ENCODE data around the gene DGUOK.
"Not testable (repeated sequence)": the region's sequence is repeated elsewhere in the genome, so short reads cannot be mapped to it uniquely, and the experiment has no call there.

Gene DGUOK

GRCh38 chr2:73926493-73927327, at the start of gene DGUOK:
TSS of gene DGUOK (plus strand) at chr2:73926880. CDS start at chr2:73926911, 31 bp downstream.
- Mint-ChIP-seq H3K27ac (peak within 1 kb of the TSS; percentile 93), H3K36me3 (peaks cover 13% of the 10 kb centered on the region), H3K27me3 (no peaks in the 10 kb centered on the region), H3K4me3 (peak within 1 kb of the TSS; percentile 95), H3K4me1 (ENCODE audit: low read depth) (peaks cover 58% of the 10 kb centered on the region), H3K9me3 (ENCODE audit: low read depth) (no peaks in the 10 kb centered on the region)

GRCh38 chr2:73877071-73877802, 49.4 kb upstream of the DGUOK start:
- no peak overlapping the region for H3K27ac Mint-ChIP-seq
- H3K27me3 Mint-ChIP-seq = no peaks in the 10 kb centered on the region
- no peaks in the 10 kb centered on the region for H3K9me3 Mint-ChIP-seq (ENCODE audit: low read depth)
- H3K4me1 Mint-ChIP-seq (ENCODE audit: low read depth) = no peaks in the 10 kb centered on the region
- H3K36me3 Mint-ChIP-seq = no peaks in the 10 kb centered on the region
- H3K4me3 Mint-ChIP-seq = no peak overlapping the region

GRCh38 chr2:73877984-73878383, 48.7 kb upstream of the DGUOK start:
- not testable (repeated sequence) for H3K27ac Mint-ChIP-seq; H3K27me3 Mint-ChIP-seq; H3K4me3 Mint-ChIP-seq; H3K4me1 Mint-ChIP-seq (ENCODE audit: low read depth); H3K9me3 Mint-ChIP-seq (ENCODE audit: low read depth); H3K36me3 Mint-ChIP-seq

- Mint-ChIP-seq H3K27me3 (no peaks in the 10 kb centered on the region), H3K27ac (no peak overlapping the region), H3K36me3 (no peaks in the 10 kb centered on the region), H3K9me3 (ENCODE audit: low read depth) (no peaks in the 10 kb centered on the region), H3K4me1 (ENCODE audit: low read depth) (peaks cover 23% of the 10 kb centered on the region), H3K4me3 (no peak overlapping the region)
Observed at GRCh38 chr2:73885406-73885805, 41.3 kb upstream of the DGUOK start.

- H3K4me1 Mint-ChIP-seq (ENCODE audit: low read depth) = peaks cover 23% of the 10 kb centered on the region
- no peaks in the 10 kb centered on the region for H3K36me3 Mint-ChIP-seq
- no peaks in the 10 kb centered on the region for H3K27me3 Mint-ChIP-seq
- H3K4me3 Mint-ChIP-seq = peak overlapping the region; percentile 25
- peak overlapping the region; percentile 82 for H3K27ac Mint-ChIP-seq
- no peaks in the 10 kb centered on the region for H3K9me3 Mint-ChIP-seq (ENCODE audit: low read depth)
Observed at GRCh38 chr2:73886357-73886756, 40.3 kb upstream of the DGUOK start.

GRCh38 chr2:73887596-73888353, 38.9 kb upstream of the DGUOK start:
- not testable (repeated sequence) for H3K36me3 Mint-ChIP-seq; H3K27ac Mint-ChIP-seq; H3K27me3 Mint-ChIP-seq; H3K9me3 Mint-ChIP-seq (ENCODE audit: low read depth); H3K4me3 Mint-ChIP-seq
- H3K4me1 Mint-ChIP-seq (ENCODE audit: low read depth) = peaks cover 23% of the 10 kb centered on the region

- Mint-ChIP-seq H3K27ac (no peak overlapping the region), H3K36me3 (no peaks in the 10 kb centered on the region), H3K9me3 (ENCODE audit: low read depth) (no peaks in the 10 kb centered on the region), H3K4me3 (no peak overlapping the region), H3K27me3 (no peaks in the 10 kb centered on the region), H3K4me1 (ENCODE audit: low read depth) (peaks cover 23% of the 10 kb centered on the region)
Observed at GRCh38 chr2:73888388-73888787, 38.3 kb upstream of the DGUOK start.

- no peaks in the 10 kb centered on the region for H3K27me3 Mint-ChIP-seq
- no peak overlapping the region for H3K4me3 Mint-ChIP-seq
Observed at GRCh38 chr2:73889206-73889605, 37.5 kb upstream of the DGUOK start.

GRCh38 chr2:73890301-73891092, 36.2 kb upstream of the DGUOK start:
- no peaks in the 10 kb centered on the region for H3K36me3 Mint-ChIP-seq
- H3K4me3 Mint-ChIP-seq = no peak overlapping the region
- no peaks in the 10 kb centered on the region for H3K9me3 Mint-ChIP-seq (ENCODE audit: low read depth)
- no peaks in the 10 kb centered on the region for H3K27me3 Mint-ChIP-seq
- H3K4me1 Mint-ChIP-seq (ENCODE audit: low read depth) = peaks cover 26% of the 10 kb centered on the region
- no peak overlapping the region for H3K27ac Mint-ChIP-seq

More at GRCh38 chr2:73889206-73889605, 37.5 kb upstream of the DGUOK start:
- H3K9me3 Mint-ChIP-seq (ENCODE audit: low read depth) = no peaks in the 10 kb centered on the region
- H3K36me3 Mint-ChIP-seq = no peaks in the 10 kb centered on the region
- no peak overlapping the region for H3K27ac Mint-ChIP-seq
- peaks cover 23% of the 10 kb centered on the region for H3K4me1 Mint-ChIP-seq (ENCODE audit: low read depth)

GRCh38 chr2:73891276-73891901, 35.3 kb upstream of the DGUOK start:
- H3K9me3 Mint-ChIP-seq (ENCODE audit: low read depth) = no peaks in the 10 kb centered on the region
- H3K36me3 Mint-ChIP-seq = no peaks in the 10 kb centered on the region
- no peaks in the 10 kb centered on the region for H3K27me3 Mint-ChIP-seq
- peaks cover 26% of the 10 kb centered on the region for H3K4me1 Mint-ChIP-seq (ENCODE audit: low read depth)
- no peak overlapping the region for H3K4me3 Mint-ChIP-seq
- H3K27ac Mint-ChIP-seq = no peak overlapping the region

GRCh38 chr2:73892631-73893329, 33.9 kb upstream of the DGUOK start, which contains the start of gene ACTG2:
TSS of gene ACTG2 (plus strand) at chr2:73893008. CDS start at chr2:73901312, 8,304 bp downstream.
- Mint-ChIP-seq H3K4me1 (ENCODE audit: low read depth) (peaks cover 28% of the 10 kb centered on the region), H3K27ac (no peak within 1 kb of the TSS), H3K36me3 (no peaks in the 10 kb centered on the region), H3K27me3 (no peaks in the 10 kb centered on the region), H3K9me3 (ENCODE audit: low read depth) (no peaks in the 10 kb centered on the region), H3K4me3 (no peak within 1 kb of the TSS)

GRCh38 chr2:73893764-73894474, 32.8 kb upstream of the DGUOK start:
- peaks cover 25% of the 10 kb centered on the region for H3K4me1 Mint-ChIP-seq (ENCODE audit: low read depth)
- H3K27me3 Mint-ChIP-seq = no peaks in the 10 kb centered on the region
- no peak overlapping the region for H3K27ac Mint-ChIP-seq
- no peaks in the 10 kb centered on the region for H3K9me3 Mint-ChIP-seq (ENCODE audit: low read depth)
- H3K4me3 Mint-ChIP-seq = no peak overlapping the region
- no peaks in the 10 kb centered on the region for H3K36me3 Mint-ChIP-seq

- Mint-ChIP-seq H3K4me1 (ENCODE audit: low read depth) (peaks cover 25% of the 10 kb centered on the region), H3K4me3 (no peak overlapping the region), H3K9me3 (ENCODE audit: low read depth) (no peaks in the 10 kb centered on the region), H3K27ac (peak overlapping the region; percentile 72), H3K36me3 (no peaks in the 10 kb centered on the region), H3K27me3 (no peaks in the 10 kb centered on the region)
Observed at GRCh38 chr2:73894475-73894850, 32.2 kb upstream of the DGUOK start.

Data from activated naive CD8-positive, alpha-beta T cell (primary cell).